A549 (cell line): ENCODE results near the gene CAND2.
"Not testable (repeated sequence)": the region's sequence is repeated elsewhere in the genome, so short reads cannot be mapped to it uniquely, and the experiment has no call there.

Experiments used
- EP300 ChIP-seq, 2 experiments: fragments of >200 bp; sonication (Bioruptor Twin); formaldehyde crosslinking; IDR thresholded peaks; 2 replicates in 1 of 2; 3 replicates in 1 of 2; pipeline ENCODE4 v1.6.1; 2016 to 2017
- HDAC2 ChIP-seq: fragments of 200-600 bp; sonication (generic); IDR thresholded peaks from 2 replicates; pipeline ENCODE4 v1.6.1; 2016
- MAFK ChIP-seq: fragments of 450-650 bp; IDR thresholded peaks from 2 replicates; pipeline ENCODE4 v1.6.1; 2014; ENCODE audit not compliant: partially characterized antibody
- MYC ChIP-seq: IDR thresholded peaks from 2 replicates; pipeline ENCODE4 v1.6.1; 2012; ENCODE audit warnings: mild to moderate bottlenecking, inconsistent platforms, low read length, improper control_type of control experiment, borderline replicate concordance
- NR3C1 ChIP-seq: fragments of >200 bp; sonication (Bioruptor Twin); formaldehyde crosslinking; IDR thresholded peaks from 3 replicates; pipeline ENCODE4 v1.6.1; 2017
- POLR2A ChIP-seq: IDR thresholded peaks from 2 replicates; pipeline ENCODE4 v1.6.1; 2012; ENCODE audit warnings: mild to moderate bottlenecking, low read length
- SMC3 ChIP-seq: fragments of >200 bp; sonication (Bioruptor Twin); formaldehyde crosslinking; IDR thresholded peaks from 3 replicates; pipeline ENCODE4 v1.6.1; 2018; ENCODE audit warnings: inconsistent platforms
- TF ChIP-seq, protein P1 (sequence below): fragments of >200 bp; sonication (Bioruptor Twin); formaldehyde crosslinking; IDR thresholded peaks from 3 replicates; pipeline ENCODE4 v1.5.1; 2016
- TF ChIP-seq, protein P2 (sequence below): fragments of 250-450 bp; sonication (Bioruptor Pico); IDR thresholded peaks from 2 replicates; pipeline ENCODE4 v1.5.0; 2021; ENCODE audit warnings: mild to moderate bottlenecking, moderate library complexity, borderline replicate concordance

DNA sequence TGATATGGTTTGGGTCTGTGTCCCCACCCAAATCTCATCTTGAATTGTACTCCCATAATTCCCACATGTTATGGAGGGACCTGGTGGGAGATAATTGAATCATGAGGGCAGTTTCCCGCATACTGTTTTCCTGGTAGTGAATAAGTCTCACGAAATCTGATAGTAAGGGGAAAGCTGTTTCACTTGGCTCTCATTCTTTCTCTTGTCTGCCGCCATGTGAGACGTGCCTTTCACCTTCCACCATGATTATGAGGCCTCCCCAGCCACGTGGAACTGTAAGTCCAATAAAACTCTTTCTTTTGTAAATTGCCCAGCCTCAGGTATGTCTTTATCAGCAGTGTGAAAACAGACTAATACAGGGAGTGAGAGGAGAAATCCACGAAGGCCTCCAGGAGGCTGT lies 20.5 kb upstream of the CAND2 start:
- TF ChIP-seq, protein P1, sequence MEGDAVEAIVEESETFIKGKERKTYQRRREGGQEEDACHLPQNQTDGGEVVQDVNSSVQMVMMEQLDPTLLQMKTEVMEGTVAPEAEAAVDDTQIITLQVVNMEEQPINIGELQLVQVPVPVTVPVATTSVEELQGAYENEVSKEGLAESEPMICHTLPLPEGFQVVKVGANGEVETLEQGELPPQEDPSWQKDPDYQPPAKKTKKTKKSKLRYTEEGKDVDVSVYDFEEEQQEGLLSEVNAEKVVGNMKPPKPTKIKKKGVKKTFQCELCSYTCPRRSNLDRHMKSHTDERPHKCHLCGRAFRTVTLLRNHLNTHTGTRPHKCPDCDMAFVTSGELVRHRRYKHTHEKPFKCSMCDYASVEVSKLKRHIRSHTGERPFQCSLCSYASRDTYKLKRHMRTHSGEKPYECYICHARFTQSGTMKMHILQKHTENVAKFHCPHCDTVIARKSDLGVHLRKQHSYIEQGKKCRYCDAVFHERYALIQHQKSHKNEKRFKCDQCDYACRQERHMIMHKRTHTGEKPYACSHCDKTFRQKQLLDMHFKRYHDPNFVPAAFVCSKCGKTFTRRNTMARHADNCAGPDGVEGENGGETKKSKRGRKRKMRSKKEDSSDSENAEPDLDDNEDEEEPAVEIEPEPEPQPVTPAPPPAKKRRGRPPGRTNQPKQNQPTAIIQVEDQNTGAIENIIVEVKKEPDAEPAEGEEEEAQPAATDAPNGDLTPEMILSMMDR: not testable (repeated sequence)
- TF ChIP-seq EP300 (IDR thresholded peaks at IDR 0.05); POLR2A; HDAC2; SMC3; MAFK; MYC; NR3C1: not testable (repeated sequence)
- TF ChIP-seq, protein P2, sequence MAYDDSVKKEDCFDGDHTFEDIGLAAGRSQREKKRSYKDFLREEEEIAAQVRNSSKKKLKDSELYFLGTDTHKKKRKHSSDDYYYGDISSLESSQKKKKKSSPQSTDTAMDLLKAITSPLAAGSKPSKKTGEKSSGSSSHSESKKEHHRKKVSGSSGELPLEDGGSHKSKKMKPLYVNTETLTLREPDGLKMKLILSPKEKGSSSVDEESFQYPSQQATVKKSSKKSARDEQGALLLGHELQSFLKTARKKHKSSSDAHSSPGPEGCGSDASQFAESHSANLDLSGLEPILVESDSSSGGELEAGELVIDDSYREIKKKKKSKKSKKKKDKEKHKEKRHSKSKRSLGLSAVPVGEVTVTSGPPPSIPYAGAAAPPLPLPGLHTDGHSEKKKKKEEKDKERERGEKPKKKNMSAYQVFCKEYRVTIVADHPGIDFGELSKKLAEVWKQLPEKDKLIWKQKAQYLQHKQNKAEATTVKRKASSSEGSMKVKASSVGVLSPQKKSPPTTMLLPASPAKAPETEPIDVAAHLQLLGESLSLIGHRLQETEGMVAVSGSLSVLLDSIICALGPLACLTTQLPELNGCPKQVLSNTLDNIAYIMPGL: not testable (repeated sequence)
